Ecto neural progenitor cell (in vitro differentiated cells): ENCODE results near the gene FGF2.

ENCODE experiments used
- DNase-seq: peaks from one replicate; pipeline ENCODE4 v3.0.0-alpha.2; 2018; ENCODE audit warnings: low spot score

The FGF2 gene

DNA sequence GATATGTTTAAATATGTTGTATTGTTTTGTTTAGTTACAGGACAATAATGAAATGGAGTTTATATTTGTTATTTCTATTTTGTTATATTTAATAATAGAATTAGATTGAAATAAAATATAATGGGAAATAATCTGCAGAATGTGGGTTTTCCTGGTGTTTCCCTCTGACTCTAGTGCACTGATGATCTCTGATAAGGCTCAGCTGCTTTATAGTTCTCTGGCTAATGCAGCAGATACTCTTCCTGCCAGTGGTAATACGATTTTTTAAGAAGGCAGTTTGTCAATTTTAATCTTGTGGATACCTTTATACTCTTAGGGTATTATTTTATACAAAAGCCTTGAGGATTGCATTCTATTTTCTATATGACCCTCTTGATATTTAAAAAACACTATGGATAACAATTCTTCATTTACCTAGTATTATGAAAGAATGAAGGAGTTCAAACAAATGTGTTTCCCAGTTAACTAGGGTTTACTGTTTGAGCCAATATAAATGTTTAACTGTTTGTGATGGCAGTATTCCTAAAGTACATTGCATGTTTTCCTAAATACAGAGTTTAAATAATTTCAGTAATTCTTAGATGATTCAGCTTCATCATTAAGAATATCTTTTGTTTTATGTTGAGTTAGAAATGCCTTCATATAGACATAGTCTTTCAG is 68.8 kb downstream of the FGF2 start:
- DNase-seq = no peak

DNA sequence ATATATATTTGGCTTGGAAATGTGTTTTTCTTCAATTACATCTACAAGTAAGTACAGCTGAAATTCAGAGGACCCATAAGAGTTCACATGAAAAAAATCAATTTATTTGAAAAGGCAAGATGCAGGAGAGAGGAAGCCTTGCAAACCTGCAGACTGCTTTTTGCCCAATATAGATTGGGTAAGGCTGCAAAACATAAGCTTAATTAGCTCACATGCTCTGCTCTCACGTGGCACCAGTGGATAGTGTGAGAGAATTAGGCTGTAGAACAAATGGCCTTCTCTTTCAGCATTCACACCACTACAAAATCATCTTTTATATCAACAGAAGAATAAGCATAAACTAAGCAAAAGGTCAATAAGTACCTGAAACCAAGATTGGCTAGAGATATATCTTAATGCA is 69.6 kb downstream of the FGF2 start:
- DNase-seq = no peak

DNA sequence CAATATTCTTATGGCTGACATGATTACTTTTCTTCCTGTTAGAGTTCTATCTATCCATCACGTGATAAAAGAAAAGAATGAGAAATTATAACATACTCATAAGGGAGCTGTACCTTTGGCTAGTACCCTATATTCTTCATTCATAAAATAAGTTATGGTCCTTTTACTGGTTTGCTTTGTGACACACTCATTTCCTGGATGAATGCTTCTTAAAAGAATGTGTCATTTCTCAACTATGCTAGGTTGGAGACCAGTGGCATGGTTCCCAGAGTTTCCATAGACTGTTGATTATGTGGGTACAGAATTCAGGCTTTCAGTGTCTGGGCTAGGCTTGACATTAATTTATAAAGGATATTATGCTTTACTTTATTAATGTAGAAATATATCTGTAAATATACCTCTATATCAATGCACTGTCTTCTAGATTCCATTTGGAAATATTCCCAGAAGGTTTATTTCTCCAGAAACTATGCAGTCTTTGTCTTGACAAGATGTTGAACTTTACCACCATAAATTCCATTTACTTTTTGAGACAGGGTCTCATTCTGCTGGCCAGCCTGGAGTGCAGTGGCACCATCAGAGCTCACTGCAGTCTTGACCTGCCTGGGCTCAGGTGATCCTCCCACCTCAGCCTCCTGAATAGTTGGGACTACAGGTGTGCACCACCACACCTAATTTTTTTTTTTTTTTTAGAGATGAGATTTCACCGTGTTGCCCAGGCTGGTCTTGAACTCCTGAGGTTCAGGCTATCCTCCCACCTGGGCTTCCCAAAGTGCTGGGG is 71.9 kb downstream of the FGF2 start:
- DNase-seq = no peak

DNA sequence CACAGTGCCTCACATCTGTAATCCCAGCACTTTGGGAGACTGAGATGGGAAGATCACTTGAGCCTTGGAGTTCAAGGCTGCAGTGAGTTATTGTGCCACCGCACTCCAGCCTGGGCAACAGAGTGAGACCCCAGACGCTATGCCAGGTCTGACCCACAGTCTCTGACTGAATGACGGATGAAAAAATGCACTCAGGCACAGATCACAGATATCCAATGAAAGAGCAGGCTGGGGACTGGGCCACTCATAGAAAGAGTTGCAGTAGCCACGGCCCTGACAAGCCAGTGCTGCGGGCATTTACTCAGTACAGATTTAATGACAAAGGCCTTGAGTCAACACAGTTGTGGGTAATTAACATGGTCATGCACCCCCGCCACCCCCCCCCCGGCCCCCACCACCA is 73.1 kb downstream of the FGF2 start:
- DNase-seq = no peak

DNA sequence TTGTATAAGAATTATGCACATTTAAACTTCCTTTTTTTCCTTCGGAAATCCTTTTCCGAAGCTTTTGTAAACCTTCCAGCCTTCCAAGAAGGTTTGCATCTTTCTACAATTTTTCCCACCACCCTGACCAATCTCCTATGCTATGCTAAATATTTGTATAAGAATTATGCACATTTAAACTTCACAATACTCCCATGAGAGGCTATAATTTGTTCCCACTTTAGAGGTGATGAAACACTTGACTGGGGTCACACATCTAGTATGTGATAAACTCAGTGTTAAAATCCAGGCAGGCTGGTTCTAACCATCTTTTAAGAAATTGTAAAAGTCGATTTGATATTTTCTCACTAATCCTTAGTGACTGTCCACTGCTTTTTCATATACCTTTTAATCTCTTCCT is 73.7 kb downstream of the FGF2 start:
- no peak for DNase-seq

DNA sequence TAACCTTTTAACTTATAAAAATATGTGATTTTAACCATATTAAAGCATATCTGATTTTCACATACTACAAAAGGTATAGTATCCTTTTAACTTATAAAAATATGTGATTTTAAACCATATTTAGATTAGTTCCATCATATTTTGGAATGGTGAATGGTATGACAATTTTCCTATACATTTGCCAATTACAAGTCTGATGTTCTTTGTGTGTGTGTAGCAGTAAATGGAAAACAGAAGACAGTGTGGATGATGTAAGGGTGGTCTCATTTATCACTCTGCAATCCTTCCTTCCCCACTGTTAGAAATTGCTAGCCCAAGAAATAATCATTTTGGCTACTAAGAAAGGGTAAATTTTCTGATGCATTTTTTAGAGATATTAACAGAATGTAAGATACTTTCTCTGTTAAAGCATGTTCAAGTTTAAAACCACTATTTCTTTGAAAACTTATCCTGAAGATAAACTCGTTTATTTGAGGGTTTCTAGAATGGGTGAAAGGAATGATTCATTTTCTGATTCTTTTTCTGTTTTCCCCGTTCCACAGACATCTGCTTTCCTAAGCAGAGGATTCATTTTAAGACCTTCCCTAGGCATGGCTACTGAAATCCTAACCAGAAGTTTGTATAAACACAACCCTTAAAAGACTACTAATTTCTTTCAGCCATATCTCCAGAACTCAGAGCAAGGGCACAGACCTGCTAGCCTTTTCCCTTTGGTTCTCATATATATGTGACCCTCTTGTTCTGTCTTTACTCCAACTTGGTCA is 74.8 kb downstream of the FGF2 start:
- no peak for DNase-seq

DNA sequence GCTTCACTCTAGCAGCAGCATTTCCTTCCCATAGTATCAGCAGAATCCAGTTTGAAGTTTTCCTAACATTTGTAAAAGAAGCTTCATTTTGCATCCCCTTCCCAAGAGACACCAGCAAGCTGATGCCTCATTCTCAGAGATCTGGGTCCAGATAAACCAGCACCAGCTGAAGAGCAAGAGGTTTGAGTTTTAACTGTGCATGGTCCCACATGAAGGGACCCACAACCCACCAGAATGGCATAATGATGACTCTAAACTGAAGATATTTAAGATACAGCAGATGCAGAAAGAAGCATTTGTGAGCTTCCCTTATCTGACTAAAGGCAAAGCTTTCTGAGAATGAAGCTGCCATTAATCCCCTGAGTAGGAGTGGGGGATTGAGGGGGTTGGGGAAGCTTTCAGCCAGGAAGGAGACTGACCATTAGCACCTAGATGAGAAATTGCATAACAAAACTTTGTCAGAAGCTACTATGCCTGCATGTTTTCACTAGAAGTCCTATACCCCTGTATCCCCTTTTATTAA is 77.2 kb downstream of the FGF2 start:
- no peak for DNase-seq

DNA sequence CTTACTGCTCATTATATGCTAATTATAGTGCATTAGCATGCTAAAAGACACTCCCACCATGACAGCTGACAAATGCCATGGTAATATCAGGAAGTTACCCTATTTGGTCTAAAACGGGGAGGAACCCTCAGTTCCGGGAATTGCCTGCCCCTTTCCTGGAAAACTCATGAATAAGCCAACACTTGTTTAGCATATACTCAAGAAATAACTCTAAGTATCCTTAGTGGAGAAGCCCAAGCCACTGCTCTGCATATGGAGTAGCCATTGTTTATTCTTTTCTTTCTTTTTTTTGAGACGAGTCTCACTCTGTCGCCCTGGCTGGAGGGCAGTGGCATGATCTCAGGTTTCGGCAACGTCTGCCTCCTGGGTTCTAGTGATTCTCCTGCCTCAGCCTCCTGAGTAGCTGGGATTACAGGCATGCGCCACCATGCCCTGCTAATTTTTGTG is 80.3 kb downstream of the FGF2 start:
- no peak for DNase-seq

DNA sequence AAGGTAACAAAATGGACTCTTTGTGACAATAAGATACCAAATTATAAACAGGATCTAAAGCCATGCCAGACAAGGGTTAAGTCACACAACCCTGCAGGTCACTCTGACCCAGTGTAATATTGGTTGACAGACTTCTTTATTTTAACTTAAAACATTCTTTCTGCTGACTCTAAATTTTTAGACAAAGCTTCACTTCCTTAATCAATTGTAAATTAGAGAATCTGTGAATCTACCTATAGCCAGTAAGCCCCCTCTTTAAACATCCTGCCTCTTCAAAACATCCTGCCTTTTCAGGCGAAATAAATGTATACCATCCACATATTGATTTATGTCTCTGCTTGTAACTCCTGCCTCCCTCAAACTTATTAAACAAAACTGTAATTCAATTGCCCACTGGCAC is 81.6 kb downstream of the FGF2 start:
- no peak for DNase-seq

DNA sequence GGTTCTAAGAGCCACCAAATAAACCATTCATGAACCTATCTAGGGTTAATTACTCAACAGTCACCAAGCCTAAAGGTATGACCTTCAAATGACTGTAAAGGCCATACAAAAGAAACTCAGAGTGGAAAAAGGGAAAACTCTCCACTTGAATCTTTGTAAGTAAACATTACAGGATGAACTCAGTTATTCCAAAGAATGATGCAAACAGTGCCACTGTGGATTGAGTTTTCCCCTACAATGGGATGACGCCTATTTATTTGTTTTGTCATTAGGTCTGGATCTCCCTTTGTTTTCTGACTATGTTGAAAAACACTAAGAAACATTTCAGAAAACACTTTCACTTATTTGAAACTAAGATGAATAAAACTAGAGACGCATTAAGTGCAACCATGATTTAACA is 83.1 kb downstream of the FGF2 start:
- no peak for DNase-seq

DNA sequence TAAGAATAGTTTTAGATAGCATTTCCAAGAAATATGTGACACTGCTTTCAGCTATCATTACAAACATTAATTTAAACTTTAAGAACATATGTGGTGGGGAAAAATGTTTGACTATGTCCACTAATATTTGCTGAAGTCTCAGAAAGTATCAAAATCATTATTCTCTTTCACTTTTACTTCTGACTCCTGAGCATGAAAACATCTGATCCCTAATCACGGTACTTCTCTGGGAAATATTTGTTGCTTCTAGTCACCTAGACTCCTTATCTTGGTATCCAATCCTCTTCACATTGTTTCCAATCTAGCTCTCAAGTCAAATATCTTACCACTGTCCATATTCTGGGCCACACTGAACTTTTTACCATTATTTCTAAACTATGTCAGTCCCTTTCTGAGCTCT is 85.0 kb downstream of the FGF2 start:
- DNase-seq = no peak

DNA sequence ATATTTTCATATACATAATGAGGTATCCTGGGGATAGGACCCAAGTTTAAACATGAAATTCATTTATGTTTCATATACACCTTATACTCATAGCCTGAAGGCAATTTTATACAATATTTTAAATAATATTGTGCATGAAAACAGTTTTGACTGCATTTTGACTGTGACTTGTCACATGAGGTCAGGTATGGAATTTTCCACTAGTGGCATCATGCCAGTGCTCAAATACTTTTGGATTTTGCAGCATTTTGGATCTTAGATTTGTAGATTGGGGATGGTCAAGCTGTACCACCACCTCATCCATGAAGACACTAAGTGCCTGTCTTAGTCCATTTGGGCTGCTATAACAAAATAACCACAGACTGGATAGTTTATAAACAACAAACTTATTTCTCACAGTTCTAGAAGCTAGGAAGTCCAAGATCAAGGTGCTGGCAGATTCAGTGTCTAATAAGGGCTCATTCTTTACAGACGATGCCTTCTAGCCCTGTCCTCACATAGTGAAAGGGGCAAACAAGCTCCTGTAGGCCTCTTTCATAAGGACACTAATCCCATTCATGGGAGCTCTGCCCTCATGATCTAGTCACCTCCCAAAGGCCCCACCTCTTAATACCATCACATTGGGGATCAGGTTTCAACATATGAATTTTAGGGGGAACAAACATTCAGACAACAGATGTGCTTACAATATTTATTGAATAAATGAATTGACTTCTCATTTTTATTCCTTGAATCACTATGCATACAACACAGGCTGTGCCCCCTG is 86.4 kb downstream of the FGF2 start:
- no peak for DNase-seq

DNA sequence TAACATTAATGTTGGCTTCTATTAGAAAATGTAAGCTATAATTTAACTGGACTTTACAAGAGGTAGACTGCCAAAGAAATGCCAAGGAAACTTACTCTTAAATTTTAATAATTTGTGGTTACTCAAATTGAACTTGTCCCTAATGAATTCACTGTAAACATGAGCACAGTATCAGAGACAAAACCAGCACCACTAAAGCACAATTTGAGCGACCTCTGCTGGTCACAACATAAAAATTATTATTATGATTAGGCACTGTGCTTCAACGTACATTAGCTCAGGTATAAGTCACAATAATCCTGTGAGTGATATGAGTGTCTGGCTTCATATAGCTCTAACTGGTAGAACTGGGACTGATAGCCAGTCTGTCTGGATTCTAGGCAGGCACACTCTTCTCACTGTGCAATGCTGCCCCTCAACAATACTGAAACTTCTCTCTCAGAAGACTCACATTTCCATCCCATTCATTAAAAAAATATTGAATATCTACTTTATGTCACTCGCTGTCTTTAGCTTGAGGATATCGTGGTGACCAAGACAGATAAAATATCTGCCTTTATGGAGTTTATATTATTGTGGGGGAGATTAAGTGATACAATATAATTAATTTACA is 87.8 kb downstream of the FGF2 start:
- no peak for DNase-seq

DNA sequence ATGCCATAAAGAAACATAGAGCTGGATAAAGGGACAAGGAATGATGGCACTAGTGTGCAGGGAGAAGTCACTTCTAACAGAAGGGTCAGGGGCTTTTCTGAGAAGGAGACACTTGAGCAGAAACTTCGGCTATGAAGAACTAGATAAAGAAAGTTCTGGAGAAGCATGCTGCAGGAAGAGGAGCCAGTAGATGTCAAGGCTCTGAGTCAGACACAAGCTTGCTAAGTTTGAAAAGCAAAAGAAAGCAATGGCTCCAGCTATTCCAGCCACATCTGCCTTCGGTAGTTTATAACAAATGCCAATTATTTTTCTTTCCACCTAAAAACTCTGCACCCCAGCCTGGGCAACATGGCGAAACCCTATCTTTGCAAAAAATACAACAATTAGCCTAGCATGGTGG is 88.3 kb downstream of the FGF2 start:
- no peak for DNase-seq

DNA sequence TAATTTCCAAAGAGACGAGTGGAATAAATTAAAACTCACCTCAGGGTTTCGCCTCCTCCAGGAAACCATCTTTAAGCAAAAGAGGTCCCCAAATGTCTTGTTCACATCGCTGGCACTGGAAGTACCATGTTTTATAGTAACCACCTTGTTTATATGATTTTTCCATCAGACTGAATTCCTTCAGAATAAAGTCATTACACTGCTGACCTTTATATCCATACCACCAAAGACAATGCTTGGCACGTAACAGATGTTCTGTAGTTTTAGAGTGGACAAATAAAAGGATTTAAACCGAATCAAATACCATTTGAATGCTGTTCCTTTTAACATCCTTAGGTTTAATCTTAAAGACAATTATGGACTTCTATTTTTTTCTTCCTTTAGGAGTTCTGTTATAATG is 91.1 kb downstream of the FGF2 start:
- no peak for DNase-seq

DNA sequence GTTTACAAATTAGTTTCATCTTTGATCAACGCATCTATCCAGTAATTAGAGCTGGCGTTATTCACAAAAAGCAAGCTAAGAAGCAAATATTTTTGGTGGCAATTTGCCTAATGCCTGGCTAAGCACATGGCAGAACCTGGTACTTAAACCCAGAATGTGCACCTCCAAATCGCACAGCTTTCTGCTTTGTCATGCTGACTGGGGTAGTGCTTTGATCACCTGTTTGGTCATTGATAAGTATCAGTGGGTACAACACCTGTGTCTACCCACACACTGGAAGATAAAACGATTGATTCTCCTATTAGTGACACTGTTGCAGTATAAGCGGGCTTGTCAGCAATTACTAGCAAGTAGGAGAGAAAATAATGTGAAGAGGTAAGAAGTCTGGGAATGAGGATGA is 93.8 kb downstream of the FGF2 start:
- DNase-seq = no peak

DNA sequence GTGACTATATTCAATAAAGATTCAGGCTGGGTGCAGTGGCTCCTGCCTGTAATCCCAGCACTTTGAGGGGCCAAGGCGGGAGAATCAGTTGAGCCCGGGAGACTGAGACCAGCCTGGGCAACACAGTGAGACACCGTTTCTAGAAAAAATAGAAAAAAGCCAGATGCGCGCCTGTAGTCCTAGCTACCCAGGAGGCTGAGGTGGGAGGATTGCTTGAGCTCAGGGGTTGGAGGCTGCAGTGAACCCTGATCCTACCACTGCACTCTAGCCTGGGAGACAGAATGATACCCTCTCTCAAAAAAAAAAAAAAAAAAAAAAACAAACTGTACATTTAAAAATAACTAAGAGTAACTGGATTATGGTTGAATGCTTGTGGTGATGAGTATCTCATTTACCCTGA is 94.7 kb downstream of the FGF2 start:
- DNase-seq = no peak

DNA sequence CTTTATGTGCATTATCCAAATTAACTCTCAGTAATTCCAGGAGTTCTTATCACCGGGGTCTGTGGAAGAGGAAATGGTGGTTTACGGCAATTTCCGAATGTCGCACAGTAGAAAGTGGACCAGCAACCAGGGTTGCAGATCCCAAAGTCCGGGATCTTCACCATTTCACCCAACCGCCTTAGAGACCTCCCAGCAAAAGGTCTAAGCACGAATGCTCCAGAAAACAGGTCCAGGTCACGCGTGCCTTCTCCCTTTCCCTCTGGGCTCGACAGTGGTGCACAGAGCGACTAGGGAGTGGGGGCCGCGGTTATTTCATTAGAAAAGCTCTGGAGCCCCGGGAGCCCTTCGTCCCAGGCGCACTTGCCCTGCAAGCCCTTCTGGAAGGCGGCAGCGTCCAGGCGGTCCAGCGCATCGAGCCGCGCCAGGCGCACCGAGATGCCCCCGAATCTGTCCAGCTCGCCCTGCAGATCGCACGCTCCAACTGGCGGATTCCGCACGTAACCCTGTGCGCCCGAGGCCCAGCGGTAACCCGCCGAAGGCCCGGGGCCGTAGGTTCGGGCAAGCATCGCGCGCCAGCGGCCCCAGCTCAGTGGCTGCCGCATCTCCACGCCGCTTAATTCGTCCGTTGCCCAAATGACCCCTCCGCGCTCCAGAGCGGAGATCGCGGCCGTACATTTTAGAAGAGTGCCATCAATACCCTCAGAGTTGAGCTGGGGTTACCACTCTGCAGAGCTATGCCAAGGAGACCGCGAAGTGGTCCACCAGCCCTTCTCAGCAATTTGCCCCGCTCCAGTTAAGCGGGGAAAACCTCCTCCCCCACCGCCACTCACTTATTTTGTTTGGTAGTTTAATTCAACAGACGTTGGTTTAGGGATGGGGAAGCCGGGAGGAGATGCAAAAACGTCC is 95.6 kb downstream of the FGF2 start, which contains the start of gene NUDT6:
Gene NUDT6, minus strand, starts transcription at position 627 of the 906 bp plus-strand sequence. Its CDS starts 25 bp downstream, at position 602.
- DNase-seq = peak; percentile 82

DNA sequence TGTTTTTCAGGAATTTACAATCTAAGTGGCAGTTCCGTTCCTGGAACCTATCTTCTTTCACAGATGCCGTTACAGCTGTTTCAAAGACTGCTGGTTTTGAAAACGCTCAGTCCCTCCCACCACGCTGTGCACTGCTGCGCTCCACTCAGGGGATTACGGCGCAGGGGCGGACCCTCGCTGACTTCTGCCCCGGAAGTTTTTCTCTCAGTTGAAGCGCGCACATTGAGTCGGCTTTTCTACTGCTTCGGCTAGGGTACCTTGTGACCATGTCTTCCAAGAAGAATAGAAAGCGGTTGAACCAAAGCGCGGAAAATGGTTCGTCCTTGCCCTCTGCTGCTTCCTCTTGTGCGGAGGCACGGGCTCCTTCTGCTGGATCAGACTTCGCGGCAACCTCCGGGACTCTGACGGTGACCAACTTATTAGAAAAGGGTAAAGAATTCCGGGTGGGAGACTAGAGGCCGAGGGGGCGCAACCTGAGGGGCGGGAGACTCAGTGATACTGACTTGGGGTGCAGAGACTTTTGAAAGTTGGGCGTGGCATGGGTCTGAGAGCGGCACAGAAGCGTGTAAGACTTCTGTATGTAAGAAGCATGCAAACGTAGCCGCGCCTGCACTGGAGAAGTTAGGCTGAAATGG is 96.4 kb downstream of the FGF2 start:
- DNase-seq = peak; percentile 89

DNA sequence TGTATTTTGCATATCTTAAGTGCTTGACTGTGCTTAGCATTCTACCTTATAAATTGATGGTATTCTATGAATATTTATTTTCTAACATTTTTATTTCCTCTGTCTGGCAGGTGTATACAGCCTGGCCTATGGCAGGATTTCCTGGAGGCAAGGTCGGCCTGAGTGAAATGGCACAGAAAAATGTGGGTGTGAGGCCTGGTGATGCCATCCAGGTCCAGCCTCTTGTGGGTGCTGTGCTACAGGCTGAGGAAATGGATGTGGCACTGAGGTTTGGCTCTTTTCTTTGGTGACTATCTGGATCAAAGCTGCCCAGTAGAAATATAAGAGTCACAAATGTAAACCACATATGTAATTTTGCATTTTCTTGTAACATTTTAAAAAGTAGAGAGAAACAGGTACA is 102.3 kb downstream of the FGF2 start:
- no peak for DNase-seq
